HEK293 (cell line): ENCODE data around the gene NPNT.

Source experiments
- TF ChIP-seq, protein P1 (sequence below): fragments of 450-650 bp; formaldehyde crosslinking; IDR thresholded peaks from 2 replicates; pipeline ENCODE4 v1.5.1; 2016; ENCODE audit warnings: missing biosample characterization, missing genetic modification characterization, borderline replicate concordance
- TF ChIP-seq, protein P2 (sequence below): fragments of 450-650 bp; formaldehyde crosslinking; IDR thresholded peaks from 2 replicates; pipeline ENCODE4 v1.5.1; 2016; ENCODE audit warnings: missing biosample characterization, missing genetic modification characterization

DNA sequence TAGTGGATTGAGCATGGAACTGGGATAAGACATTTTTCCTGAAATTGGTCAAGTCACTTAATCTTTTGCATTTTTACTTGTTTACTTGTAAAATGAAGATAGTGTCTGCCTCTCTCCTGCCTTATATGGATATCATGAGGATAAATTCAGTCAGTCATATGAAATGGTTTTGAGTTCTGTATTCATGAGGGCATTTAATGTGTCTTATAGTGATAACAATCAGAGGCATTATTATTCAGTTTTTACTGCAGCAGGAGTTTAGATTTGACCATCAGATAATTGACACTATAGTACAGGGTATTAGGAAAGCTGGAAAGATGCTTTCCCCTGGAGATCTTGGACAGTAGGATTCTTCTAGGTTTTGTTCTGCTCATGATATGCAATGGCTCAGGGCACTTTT, 26.0 kb downstream of the NPNT start:
- TF ChIP-seq, protein P1, sequence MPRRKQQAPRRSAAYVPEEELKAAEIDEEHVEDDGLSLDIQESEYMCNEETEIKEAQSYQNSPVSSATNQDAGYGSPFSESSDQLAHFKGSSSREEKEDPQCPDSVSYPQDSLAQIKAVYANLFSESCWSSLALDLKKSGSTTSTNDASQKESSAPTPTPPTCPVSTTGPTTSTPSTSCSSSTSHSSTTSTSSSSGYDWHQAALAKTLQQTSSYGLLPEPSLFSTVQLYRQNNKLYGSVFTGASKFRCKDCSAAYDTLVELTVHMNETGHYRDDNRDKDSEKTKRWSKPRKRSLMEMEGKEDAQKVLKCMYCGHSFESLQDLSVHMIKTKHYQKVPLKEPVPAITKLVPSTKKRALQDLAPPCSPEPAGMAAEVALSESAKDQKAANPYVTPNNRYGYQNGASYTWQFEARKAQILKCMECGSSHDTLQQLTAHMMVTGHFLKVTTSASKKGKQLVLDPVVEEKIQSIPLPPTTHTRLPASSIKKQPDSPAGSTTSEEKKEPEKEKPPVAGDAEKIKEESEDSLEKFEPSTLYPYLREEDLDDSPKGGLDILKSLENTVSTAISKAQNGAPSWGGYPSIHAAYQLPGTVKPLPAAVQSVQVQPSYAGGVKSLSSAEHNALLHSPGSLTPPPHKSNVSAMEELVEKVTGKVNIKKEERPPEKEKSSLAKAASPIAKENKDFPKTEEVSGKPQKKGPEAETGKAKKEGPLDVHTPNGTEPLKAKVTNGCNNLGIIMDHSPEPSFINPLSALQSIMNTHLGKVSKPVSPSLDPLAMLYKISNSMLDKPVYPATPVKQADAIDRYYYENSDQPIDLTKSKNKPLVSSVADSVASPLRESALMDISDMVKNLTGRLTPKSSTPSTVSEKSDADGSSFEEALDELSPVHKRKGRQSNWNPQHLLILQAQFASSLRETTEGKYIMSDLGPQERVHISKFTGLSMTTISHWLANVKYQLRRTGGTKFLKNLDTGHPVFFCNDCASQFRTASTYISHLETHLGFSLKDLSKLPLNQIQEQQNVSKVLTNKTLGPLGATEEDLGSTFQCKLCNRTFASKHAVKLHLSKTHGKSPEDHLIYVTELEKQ (tag by site-specific recombination), result no peak
- TF ChIP-seq, protein P2, sequence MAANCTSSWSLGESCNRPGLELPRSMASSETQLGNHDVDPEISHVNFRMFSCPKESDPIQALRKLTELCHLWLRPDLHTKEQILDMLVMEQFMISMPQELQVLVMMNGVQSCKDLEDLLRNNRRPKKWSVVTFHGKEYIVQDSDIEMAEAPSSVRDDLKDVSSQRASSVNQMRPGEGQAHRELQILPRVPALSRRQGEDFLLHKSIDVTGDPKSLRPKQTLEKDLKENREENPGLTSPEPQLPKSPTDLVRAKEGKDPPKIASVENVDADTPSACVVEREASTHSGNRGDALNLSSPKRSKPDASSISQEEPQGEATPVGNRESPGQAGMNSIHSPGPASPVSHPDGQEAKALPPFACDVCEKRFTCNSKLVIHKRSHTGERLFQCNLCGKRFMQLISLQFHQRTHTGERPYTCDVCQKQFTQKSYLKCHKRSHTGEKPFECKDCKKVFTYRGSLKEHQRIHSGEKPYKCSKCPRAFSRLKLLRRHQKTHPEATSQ (tag by site-specific recombination), result no peak
